GM21367 (cell line): ENCODE results near the gene STEAP3.

Experiments used
- ATAC-seq: cut with Tn5 transposase; IDR thresholded peaks from one replicate; pipeline ENCODE4 v1.9.1; 2021; ENCODE audit not compliant: unreplicated experiment

STEAP3 gene

DNA sequence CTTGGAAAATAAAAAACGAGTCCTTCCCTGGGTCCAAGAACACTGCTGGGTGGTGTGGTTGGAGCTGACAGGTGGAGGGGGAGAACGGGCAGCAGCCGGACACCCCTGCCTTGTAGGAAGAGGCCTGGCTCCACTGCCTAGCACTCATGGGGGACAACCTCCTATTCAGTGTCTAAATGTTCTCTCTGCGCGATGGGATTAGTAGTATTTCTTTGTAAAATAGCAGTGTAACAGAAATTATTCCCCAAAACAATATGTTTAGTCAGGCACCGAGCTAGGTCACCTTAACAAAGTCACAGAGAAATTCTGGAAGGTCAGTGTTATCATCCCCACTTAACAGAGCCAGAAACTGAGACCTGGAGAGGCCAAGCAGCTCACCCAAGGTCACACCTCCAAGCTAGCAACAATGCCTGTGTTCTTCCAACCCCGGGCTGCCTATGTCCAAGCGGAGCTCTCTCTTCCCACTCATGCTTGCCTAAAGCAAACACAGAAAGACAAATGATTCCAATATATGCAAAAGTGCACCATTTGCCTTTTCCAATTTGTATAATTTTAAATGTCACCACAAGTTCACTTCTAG is 68.0 kb downstream of the STEAP3 start:
- no peak for ATAC-seq

GRCh38 chr2:119292226-119292625 is 68.6 kb downstream of the STEAP3 start:
- no peak for ATAC-seq

GRCh38 chr2:119293254-119293653 is 69.6 kb downstream of the STEAP3 start:
- no peak for ATAC-seq

DNA sequence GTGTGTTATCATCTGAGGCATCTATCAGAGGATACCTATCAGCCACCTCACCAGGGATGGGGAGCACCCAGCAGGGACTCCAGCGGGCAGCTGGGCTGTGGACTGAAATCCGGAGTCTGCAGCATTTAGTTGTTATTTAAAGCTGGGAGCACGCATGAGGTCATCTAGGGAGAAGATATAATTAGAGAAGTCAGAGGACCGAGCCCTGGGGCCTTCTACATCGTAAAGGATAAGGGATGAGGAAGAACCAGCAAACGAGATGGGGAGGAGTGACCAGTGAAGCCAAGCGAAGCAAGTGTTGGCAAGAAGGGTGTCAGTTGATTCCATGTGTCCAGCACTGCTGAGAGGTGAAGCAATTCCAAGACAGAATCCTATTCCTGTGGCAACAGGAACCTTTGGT is 70.3 kb downstream of the STEAP3 start:
- no peak for ATAC-seq

DNA sequence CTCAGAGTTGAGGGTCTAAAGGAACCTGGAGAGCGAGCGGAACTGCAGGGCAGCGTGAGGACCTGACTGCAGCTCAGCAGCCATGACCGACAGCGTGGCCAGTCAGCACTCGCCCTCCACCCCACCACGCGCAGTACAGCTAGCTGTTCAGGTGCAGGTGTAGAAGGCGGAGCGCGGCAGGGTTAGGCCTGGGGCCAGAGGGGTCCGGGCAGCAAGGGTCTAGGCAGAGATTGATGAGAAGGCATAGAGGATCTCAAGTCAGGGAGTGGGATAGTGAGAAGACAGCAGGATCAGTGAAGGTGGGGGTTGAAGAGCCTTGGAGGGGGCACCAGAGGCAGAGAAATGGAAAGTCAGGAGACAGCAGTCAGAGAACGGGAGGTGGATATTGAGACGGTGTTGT is 71.0 kb downstream of the STEAP3 start:
- ATAC-seq, result no peak

DNA sequence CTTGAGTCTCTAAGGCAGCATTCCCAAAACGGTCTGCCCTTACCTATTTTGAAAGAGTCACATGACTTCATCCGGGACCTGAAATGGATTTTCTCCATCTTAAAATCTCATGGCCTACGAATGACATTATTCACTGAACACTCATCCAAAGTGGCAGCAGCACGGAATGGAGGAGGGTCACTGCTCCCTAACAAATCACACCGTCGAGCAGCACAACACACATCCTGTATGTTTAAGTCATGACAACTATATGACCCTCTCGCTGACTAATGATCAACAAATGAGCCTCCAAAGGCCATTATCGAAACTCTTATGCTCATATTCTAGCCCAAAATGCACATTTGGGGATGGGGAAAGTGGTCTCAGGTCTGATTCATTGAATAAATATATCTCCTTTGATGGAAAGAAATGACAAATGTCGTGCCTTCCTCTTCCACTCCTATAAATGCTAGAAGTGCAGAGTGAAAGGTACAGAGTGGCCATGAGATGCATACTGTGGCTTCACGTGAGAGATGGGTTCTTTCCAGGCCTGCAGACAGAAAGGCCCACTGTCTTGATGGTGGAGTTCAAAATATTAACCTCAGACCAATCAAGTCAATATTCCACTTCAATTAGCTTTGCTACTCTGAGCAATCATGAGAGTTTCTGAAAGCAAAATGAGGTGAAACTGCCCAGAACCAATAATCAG is 72.2 kb downstream of the STEAP3 start:
- ATAC-seq, result no peak

DNA sequence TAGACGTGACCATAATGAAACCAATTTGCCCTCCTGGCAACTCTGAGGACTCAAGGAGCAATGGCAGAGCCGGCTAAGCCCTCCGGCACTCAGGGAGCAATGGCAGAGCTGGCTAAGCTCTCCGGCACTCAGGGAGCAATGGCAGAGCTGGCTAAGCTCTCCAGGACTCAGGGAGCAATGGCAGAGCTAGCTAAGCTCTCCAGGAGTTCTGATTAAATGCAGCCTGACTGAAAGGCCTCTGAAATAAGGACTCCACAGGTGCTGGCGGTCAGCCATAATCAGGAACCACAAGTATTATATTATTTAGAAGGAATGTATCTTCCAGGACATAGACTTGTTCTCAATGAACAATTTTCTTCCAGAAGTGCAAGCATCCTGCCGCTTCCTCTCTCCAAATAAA is 77.8 kb downstream of the STEAP3 start:
- no peak for ATAC-seq

DNA sequence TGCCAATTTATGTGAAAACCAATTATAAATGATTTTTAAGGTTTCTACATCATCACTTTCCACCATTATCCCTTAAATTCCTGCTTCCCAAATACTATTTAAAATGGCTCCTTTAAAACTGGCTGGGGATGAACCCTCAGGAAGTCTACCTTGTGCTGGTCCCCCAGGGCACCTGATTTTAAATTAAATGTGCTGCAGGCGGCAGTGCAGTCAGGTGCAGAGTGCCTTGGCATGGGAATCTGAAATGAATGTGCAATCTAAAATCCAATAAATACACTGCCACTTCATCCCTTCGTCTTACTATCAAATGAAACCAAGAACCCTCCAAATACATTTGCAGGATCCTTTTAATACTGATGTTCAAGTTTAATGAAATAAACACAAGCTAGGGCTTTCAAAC is 81.2 kb downstream of the STEAP3 start:
- ATAC-seq, result no peak

- no peak for ATAC-seq
These were observed 82.0 kb downstream of the STEAP3 start for GRCh38 chr2:119305497-119306195.

- ATAC-seq, result no peak
These were observed 82.6 kb downstream of the STEAP3 start for GRCh38 chr2:119306196-119306590.

DNA sequence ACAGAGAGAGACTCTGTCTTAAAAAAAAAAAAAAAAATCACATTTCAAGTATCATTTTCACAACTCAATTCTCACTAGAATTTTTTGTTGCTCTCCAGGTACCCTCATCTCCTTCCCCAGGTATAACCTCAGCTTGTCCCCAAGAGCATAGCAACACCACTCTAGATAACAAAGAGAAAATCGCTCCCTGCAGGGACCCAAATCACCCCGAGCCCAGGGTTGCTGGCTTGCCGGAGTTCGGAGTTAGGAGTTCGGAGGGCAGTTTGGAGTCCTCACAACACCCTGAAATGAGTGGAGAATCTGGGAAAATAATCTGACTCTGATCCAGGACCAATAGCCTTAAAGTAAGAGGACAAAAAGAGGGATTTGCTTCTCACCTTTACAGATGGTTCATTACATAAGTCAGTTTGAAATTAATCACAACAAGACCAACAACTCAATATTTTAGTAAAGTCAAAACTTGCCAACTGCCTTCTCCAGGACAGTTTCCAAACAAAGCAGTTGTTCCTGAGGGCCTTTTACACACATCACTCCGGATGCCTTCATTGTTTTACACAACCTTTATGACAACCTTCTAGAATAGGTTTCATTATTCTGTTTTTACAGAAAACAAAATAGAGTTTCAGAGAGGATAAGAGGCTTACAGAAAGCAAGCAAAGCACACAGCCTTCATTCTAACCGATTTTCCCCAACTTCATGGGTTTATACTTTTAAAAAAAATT is 83.9 kb downstream of the STEAP3 start:
- ATAC-seq, result no peak

- no peak for ATAC-seq
These were observed 85.2 kb downstream of the STEAP3 start for GRCh38 chr2:119308793-119309330.

- ATAC-seq, result no peak
These were observed 87.7 kb downstream of the STEAP3 start for GRCh38 chr2:119311371-119311770.

- ATAC-seq, result no peak
These were observed 88.2 kb downstream of the STEAP3 start for GRCh38 chr2:119311831-119312230.
